ENCODE measurements around the gene TYK2.
"Not testable (repeated sequence)": the region's sequence is repeated elsewhere in the genome, so short reads cannot be mapped to it uniquely, and the experiment has no call there.

Gene TYK2

DNA sequence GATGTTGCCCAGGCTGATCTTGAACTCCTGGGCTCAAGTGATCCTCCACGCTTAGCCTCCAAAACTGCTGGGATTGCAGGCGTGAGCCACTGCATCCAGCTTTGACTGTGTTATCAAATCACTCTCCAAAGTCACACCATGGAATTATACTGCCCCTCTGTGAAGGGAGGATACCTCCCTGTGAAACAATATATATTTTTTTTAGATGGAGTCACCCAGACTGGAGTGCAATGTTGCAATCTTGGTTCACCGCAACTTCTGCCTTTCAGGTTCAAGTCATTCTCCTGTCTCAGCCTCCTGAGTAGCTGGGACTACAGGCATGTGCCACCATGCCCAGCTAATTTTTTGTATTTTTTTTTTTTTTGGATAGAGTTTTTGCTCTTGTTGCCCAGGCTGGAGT is 7.7 kb downstream of the TYK2 start:
- DNase-seq (ENCODE audit: low read depth), result no peak
- TF ChIP-seq, protein P1, sequence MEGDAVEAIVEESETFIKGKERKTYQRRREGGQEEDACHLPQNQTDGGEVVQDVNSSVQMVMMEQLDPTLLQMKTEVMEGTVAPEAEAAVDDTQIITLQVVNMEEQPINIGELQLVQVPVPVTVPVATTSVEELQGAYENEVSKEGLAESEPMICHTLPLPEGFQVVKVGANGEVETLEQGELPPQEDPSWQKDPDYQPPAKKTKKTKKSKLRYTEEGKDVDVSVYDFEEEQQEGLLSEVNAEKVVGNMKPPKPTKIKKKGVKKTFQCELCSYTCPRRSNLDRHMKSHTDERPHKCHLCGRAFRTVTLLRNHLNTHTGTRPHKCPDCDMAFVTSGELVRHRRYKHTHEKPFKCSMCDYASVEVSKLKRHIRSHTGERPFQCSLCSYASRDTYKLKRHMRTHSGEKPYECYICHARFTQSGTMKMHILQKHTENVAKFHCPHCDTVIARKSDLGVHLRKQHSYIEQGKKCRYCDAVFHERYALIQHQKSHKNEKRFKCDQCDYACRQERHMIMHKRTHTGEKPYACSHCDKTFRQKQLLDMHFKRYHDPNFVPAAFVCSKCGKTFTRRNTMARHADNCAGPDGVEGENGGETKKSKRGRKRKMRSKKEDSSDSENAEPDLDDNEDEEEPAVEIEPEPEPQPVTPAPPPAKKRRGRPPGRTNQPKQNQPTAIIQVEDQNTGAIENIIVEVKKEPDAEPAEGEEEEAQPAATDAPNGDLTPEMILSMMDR (IDR thresholded peaks at IDR 0.05; ENCODE audit: insufficient read depth, low read depth, low read length, missing control alignments), result no peak
- H3K4me3 ChIP-seq (ENCODE audit: low read length), result no peak overlapping the region

DNA sequence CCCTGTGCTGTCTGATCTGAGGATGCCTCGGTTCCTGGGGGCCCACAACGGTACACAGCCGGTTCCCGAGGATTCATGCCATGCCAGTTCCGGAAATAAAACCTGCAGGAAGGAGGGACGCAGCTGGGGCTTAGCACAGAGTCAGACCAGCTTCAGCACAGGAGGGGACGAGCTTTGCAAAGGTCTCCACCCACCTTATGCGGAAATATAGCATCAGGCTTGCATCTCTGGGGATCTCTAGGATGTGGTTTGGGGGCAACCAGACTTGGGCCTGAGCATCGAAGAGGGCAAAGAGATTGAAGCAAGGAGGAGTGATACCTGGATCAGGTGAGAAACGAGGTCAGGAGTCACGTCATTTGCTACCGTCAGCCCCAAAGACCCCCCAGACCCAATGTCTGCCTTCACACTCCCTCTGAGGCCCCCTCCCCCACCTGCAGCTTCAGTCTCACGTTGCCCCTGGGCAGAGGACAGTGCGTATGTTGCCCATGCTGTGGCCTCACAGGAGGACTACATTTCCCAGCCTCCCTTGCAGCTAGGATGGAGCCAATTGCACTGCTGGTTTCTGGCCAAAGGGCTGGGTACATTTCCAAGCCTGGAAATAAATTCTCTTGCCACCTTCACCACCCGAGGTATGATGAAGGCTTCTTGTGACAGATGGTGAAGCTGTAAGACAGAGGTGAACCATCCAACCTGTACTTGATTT is 12.1 kb downstream of the TYK2 start:
- TF ChIP-seq, protein P1 (IDR thresholded peaks at IDR 0.05; ENCODE audit: insufficient read depth, low read depth, low read length, missing control alignments), result no peak
- no peak for DNase-seq (ENCODE audit: low read depth)
- H3K4me3 ChIP-seq (ENCODE audit: low read length), result no peak overlapping the region

DNA sequence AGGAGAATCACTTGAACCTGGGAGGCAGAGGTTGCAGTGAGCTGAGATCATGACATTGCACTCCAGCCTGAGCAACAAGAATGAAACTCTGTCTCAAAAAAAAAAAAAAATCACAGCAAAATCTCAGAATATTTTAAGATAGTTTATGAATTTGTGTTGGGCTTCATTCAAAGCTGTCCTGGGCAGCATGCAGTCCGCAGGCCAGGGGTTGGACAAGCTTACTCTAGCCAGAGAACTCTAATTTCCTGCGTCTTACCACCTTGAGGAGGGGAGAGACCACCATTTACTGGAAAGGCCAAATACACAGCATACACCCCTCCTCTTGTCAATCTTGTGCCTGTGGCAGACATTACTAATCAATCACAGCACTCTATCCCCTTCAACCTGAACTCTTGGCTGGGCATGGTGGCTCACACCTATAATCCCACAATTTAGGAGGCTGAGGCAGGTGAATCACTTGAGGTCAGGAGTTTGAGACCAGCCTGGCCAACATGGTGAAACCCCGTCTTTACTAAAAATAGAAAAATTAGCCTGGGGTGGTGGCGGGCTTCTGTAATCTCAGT is 13.3 kb downstream of the TYK2 start:
- DNase-seq (ENCODE audit: low read depth); H3K4me3 ChIP-seq (ENCODE audit: low read length): not testable (repeated sequence)

DNA sequence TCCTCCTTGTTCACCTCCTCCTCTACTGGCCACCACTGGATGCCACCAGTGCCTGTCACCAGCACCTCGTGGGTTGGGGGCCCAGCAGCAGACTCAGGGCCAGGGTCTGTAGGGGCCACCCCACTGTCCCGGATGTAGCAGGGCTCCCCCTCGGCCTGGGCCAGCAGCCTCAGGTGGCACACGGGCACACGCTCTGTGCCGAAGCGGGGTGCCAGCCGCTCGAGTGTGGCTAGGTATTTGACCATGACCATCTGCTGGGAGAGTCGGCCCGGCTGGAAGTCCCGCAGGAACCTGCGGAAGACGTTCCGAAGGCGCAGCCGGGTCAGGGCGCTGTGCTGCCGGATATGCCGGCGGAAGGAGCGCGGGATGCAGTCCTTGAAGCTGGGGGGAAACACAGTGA is 14.9 kb downstream of the TYK2 start:
- TF ChIP-seq, protein P1 (IDR thresholded peaks at IDR 0.05; ENCODE audit: insufficient read depth, low read depth, low read length, missing control alignments), result no peak
- no peak for DNase-seq (ENCODE audit: low read depth)
- H3K4me3 ChIP-seq (ENCODE audit: low read length), result no peak overlapping the region

DNA sequence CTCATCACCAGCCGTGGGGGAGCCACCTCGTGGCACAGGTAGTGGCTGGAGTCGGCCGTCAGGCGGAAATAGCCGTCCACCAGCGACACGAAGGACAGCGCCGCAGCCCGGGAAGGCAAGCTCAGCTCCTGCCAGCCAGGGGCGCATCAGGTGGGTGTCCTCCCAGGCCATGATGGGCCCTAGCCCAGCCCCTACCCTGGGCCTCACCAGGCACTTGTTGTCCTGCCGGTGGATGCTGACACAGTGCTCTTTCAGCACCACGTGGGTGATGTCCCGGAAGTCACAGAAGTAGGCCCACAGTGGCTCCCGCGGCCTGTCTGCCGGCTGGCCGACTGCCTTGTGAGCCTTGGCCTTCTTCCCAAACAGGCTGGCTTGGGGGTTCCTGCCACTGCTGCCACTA is 15.7 kb downstream of the TYK2 start:
- TF ChIP-seq, protein P1 (IDR thresholded peaks at IDR 0.05; ENCODE audit: insufficient read depth, low read depth, low read length, missing control alignments), result no peak

DNA sequence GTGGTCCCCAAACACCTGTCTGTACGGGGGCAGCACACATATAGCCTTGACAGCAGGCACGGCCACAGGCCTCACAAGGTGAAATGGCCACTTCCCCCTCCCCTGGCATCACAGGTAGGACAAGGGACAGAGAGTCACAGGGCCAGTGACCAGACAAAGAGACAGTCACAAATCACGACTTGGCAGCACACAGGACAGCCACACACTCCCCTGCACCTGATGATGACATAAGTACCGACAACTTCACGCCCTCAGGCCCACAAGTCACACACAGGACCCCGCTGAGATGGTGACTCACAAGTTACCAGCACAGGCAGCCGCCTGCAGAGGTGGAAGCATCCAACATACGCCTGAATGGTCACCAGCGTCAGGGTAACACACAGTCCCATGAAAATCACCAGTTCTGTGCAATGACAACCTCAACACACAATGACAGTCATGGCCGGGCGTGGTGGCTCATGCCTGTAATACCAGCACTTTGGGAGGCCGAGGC is 16.5 kb downstream of the TYK2 start:
- no peak overlapping the region for H3K4me3 ChIP-seq (ENCODE audit: low read length)
- TF ChIP-seq, protein P1 (IDR thresholded peaks at IDR 0.05; ENCODE audit: insufficient read depth, low read depth, low read length, missing control alignments), result no peak
- peak; percentile 50 for DNase-seq (ENCODE audit: low read depth)

More for the DNA sequence above, 15.7 kb downstream of the TYK2 start:
- DNase-seq (ENCODE audit: low read depth), result no peak
- H3K4me3 ChIP-seq (ENCODE audit: low read length), result no peak overlapping the region

DNA sequence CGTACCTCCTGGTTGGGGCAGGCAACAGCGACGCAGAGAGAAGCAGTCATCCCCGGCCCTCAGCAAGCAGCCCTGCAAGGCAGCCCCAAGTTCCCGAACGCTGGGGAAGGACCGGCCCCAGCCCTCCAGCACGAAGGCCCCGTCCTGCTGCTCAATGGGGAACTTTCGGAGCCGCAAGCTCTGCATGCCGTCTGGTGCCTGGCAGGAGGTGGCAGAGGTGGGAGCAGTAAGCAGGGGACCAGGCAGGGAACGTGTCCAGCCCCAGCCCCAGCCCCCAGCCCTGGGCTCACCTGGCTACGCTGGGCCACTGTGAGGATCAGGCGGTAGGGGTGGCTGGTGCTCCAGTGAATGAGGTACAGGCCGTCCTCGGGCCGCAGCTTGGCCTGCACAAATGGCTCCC is 18.1 kb downstream of the TYK2 start:
- TF ChIP-seq, protein P1 (IDR thresholded peaks at IDR 0.05; ENCODE audit: insufficient read depth, low read depth, low read length, missing control alignments), result no peak
- H3K4me3 ChIP-seq (ENCODE audit: low read length), result no peak overlapping the region
- DNase-seq (ENCODE audit: low read depth), result no peak
